H1 (cell line): ENCODE data around the gene COL4A4.

Source experiments
- POLR2A ChIP-seq, 2 experiments: IDR thresholded peaks; 1 replicate in 1 of 2; 2 replicates in 1 of 2; pipeline ENCODE4 v1.6.1; 2011; ENCODE audit warnings: low read depth in 2 of 2, low read length in 2 of 2, mild to moderate bottlenecking in 2 of 2; ENCODE audit errors: control extremely low read depth in 1 of 2
- POLR2AphosphoS5 ChIP-seq: IDR thresholded peaks from 2 replicates; pipeline ENCODE4 v1.6.1; 2011; ENCODE audit warnings: low read depth, low read length
- TF ChIP-seq, protein P1 (sequence below), 3 experiments: IDR thresholded peaks; 1 replicate in 2 of 3; 2 replicates in 1 of 3; pipeline versions ENCODE4 v1.5.1 to v1.6.1; 2011; ENCODE audit warnings: low read length in 3 of 3, mild to moderate bottlenecking in 3 of 3, inconsistent platforms in 2 of 3, low read depth in 1 of 3, moderate library complexity in 1 of 3; ENCODE audit not compliant: insufficient read depth in 1 of 3; ENCODE audit errors: control extremely low read depth in 1 of 3

DNA sequence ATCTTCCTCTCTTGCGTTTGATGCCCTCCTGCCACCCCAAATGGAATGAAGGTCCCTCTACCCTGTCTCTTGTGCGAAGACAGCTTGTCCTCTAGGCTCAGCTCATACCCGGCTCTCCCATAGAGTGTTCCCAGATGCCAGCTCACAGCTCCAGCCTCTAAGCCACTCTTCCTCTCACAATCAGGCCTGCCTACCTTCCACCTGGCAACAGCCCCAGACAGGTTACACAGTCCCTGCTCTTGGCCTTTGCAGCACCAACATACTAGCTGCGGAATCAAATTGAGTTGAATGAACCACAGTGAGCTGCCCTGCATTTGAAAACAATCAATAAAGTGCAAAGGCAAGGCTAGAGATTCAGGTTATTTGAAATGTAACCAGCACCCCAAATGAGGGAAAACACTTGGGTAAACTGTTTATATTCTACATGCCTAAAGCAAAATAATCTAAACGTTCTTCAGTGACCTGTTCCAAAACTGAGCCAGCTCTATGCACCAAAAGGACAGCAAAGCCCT is 105.1 kb downstream of the COL4A4 start:
- TF ChIP-seq, protein P1, sequence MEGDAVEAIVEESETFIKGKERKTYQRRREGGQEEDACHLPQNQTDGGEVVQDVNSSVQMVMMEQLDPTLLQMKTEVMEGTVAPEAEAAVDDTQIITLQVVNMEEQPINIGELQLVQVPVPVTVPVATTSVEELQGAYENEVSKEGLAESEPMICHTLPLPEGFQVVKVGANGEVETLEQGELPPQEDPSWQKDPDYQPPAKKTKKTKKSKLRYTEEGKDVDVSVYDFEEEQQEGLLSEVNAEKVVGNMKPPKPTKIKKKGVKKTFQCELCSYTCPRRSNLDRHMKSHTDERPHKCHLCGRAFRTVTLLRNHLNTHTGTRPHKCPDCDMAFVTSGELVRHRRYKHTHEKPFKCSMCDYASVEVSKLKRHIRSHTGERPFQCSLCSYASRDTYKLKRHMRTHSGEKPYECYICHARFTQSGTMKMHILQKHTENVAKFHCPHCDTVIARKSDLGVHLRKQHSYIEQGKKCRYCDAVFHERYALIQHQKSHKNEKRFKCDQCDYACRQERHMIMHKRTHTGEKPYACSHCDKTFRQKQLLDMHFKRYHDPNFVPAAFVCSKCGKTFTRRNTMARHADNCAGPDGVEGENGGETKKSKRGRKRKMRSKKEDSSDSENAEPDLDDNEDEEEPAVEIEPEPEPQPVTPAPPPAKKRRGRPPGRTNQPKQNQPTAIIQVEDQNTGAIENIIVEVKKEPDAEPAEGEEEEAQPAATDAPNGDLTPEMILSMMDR (IDR thresholded peaks at IDR 0.05; ENCODE audit: control extremely low read depth in 1 of 3, insufficient read depth in 1 of 3, low read depth in 1 of 3, low read length in 3 of 3), result no peak
- TF ChIP-seq POLR2AphosphoS5 (no peak), POLR2A (IDR thresholded peaks at IDR 0.05; ENCODE audit: control extremely low read depth in 1 of 2, low read depth in 2 of 2, low read length in 2 of 2) (no peak)
